Suprapubic skin (tissue), 4 donors: ENCODE measurements around the gene ARHGAP1. TPM values are rescaled to one million over a fixed set of nuclear protein-coding genes. Genes with fewer than 3 reads are reported as not detected.

ENCODE experiments used
- DNase-seq, 2 donors: peaks; one replicate each; pipeline ENCODE4 v3.0.0-alpha.2; 2019; ENCODE audit warnings: low spot score in 2 of 2
- H3K27ac ChIP-seq: fragments of 200-600 bp; sonication (generic); one replicate; pipeline ENCODE4 v1.5.1; 2019
- H3K27me3 ChIP-seq: fragments of 200-600 bp; sonication (generic); one replicate; pipeline ENCODE4 v1.5.1; 2019
- H3K36me3 ChIP-seq: fragments of 200-600 bp; sonication (generic); one replicate; pipeline ENCODE4 v1.5.1; 2019
- H3K4me1 ChIP-seq: fragments of 200-600 bp; sonication (generic); one replicate; pipeline ENCODE4 v1.5.1; 2019
- H3K4me3 ChIP-seq: fragments of 200-600 bp; sonication (generic); one replicate; pipeline ENCODE4 v1.5.1; 2019; ENCODE audit warnings: mild to moderate bottlenecking
- H3K9me3 ChIP-seq: fragments of 200-600 bp; sonication (generic); one replicate; pipeline ENCODE4 v1.5.1; 2019
- EP300 ChIP-seq: sonication (generic); formaldehyde crosslinking; IDR thresholded peaks from one replicate; pipeline ENCODE4 v1.6.1; 2017; ENCODE audit warnings: antibody characterized with exemption
- POLR2A ChIP-seq, 2 donors: fragments of 450-650 bp; IDR thresholded peaks; one replicate each; pipeline ENCODE4 v1.6.1; 2017; ENCODE audit warnings: antibody characterized with exemption in 2 of 2, mild to moderate bottlenecking in 2 of 2, moderate library complexity in 2 of 2
- POLR2AphosphoS5 ChIP-seq, 3 donors: sonication (generic); formaldehyde crosslinking; IDR thresholded peaks; one replicate each; pipeline ENCODE4 v1.6.1; 2017; ENCODE audit warnings: antibody characterized with exemption in 3 of 3
- WGBS: methylation state at CpG from one replicate; pipeline ENCODE4 v1.1.5; 2018; 5-methylcytosine and 5-hydroxymethylcytosine counted together
- total RNA-seq, 4 donors: library from RNA; depleted of rRNA; stranded (reverse); fragments of >200 nt; gene quantifications; one replicate each; pipeline ENCODE4 v1.1.0, GENCODE V29; 2016
- TF ChIP-seq, protein P1 (sequence below), 2 donors: fragments of 200-600 bp in 1 of 2; fragments of 450-650 bp in 1 of 2; sonication (generic) in 1 of 2; IDR thresholded peaks; one replicate each; pipeline ENCODE4 v1.5.1; 2016 to 2019; ENCODE audit warnings: antibody characterized with exemption in 2 of 2, mild to moderate bottlenecking in 1 of 2, moderate library complexity in 1 of 2

The ARHGAP1 gene
- total RNA-seq, 4 donors from 2014 or later, result 53.7 to 72.5 (median 68.5) TPM

DNA sequence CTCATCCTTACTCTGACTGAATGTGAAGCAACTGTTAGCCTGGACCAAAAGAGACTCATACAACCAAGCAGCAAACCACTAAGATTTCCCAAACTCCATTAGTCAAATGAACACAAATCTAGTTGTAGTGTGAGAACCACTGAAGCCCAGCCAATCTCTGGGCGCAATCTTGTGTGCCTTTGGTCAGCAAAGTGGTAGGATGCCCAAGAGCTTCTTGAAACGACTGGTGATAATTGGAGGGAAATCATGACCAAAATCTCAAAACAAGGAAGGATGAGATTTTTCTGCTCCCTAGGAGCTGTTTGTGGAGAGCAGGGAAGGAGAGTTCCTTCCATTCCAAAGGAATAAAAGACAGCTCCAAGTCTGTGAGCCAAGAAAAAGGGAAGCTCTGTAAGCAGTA lies 42.6 kb upstream of the ARHGAP1 start:
- Histone ChIP-seq H3K27me3 (no peaks in the 10 kb centered on the region), H3K4me3 (no peak overlapping the region), H3K36me3 (peaks cover 65% of the 10 kb centered on the region), H3K4me1 (no peaks in the 10 kb centered on the region), H3K27ac (no peak overlapping the region), H3K9me3 (no peaks in the 10 kb centered on the region)
- TF ChIP-seq POLR2A (IDR thresholded peaks at IDR 0.05), result no peak
- no peak for TF ChIP-seq POLR2AphosphoS5 (IDR thresholded peaks at IDR 0.05)
- TF ChIP-seq, protein P1, sequence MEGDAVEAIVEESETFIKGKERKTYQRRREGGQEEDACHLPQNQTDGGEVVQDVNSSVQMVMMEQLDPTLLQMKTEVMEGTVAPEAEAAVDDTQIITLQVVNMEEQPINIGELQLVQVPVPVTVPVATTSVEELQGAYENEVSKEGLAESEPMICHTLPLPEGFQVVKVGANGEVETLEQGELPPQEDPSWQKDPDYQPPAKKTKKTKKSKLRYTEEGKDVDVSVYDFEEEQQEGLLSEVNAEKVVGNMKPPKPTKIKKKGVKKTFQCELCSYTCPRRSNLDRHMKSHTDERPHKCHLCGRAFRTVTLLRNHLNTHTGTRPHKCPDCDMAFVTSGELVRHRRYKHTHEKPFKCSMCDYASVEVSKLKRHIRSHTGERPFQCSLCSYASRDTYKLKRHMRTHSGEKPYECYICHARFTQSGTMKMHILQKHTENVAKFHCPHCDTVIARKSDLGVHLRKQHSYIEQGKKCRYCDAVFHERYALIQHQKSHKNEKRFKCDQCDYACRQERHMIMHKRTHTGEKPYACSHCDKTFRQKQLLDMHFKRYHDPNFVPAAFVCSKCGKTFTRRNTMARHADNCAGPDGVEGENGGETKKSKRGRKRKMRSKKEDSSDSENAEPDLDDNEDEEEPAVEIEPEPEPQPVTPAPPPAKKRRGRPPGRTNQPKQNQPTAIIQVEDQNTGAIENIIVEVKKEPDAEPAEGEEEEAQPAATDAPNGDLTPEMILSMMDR (IDR thresholded peaks at IDR 0.05), result no peak
- TF ChIP-seq EP300, result no peak
- WGBS, result 93% methylated on average over 2 of the region's 2 CpGs
- DNase-seq, result no peak

DNA sequence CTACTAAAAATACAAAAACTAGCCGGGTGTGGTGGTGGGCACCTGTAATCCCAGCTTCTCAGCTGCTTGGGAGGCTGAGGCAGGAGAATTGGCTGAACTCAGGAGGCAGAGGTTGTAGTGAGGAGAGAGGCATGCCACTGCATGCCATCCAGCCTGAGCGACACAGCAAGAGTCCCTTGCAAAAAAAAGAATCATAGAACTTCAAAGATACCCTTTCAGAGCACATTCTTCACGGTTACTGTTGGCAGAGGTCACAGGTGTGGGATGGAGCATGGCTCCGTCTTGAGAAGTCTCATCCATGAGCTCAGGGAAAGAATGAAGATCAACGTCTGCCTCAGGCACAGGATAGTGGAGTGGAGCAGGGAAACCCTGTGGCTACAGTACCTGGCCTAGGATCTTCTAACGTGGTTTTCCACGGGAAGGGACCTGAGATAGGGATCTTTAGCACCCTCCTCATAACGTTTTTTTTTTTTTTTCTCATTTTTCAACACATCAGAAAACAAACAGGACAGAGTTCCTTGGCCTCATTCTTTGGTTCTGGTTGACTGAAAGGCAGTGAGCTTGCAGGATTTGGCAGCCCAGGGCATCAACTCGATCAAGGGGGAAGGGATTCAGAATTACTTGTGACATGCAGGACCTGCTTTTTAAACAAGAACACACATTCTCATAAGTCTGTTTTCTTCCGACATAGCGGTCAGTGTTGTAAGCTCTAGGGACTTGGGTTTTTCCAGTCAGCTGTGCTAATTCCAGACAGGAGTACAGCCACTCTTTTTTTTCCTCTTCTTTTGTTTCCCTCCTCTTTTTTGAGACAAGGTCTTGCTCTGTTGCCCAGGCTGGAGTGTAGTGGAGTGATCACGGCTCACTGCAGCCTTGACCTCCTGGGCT lies 41.4 kb upstream of the ARHGAP1 start:
- Histone ChIP-seq H3K27me3 (no peaks in the 10 kb centered on the region), H3K4me3 (no peak overlapping the region), H3K36me3 (peaks cover 53% of the 10 kb centered on the region), H3K9me3 (no peaks in the 10 kb centered on the region), H3K27ac (no peak overlapping the region), H3K4me1 (no peaks in the 10 kb centered on the region)
- DNase-seq, result no peak
- 70% methylated on average over 12 of the region's 12 CpGs for WGBS
- TF ChIP-seq POLR2A (IDR thresholded peaks at IDR 0.05) (no peak), POLR2AphosphoS5 (IDR thresholded peaks at IDR 0.05) (no peak), EP300 (no peak)
- TF ChIP-seq, protein P1 (IDR thresholded peaks at IDR 0.05), result no peak

- Histone ChIP-seq H3K4me1 (no peaks in the 10 kb centered on the region), H3K27ac (no peak overlapping the region), H3K9me3 (no peaks in the 10 kb centered on the region), H3K36me3 (peaks cover 23% of the 10 kb centered on the region), H3K27me3 (no peaks in the 10 kb centered on the region), H3K4me3 (no peak overlapping the region)
- TF ChIP-seq, protein P1 (IDR thresholded peaks at IDR 0.05), result no peak
- TF ChIP-seq POLR2A (IDR thresholded peaks at IDR 0.05), result no peak
- TF ChIP-seq POLR2AphosphoS5 (IDR thresholded peaks at IDR 0.05), result no peak
- TF ChIP-seq EP300, result no peak
- 72% methylated on average over 6 of the region's 6 CpGs for WGBS
- DNase-seq, result no peak
Observed at GRCh38 chr11:46738887-46739286, 38.5 kb upstream of the ARHGAP1 start.

DNA sequence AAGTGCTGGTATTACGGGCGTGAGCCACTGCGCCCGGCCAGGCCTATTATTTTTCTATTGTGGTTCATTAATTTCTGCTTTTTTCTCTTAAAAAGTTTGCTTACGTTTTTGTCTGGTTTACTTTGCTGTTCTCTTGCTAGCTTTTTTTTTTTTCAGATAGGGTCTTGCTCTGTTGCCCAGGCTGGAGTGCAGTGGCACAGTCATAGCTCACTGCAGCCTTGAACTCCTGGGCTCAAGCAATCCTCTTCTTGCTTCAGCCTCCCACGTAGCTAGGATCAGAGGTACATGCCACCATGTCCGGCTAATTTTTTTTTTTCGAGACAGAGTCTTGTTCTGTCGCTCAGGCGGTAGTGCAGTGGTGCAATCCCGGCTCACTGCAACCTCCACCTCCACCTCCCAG lies 37.3 kb upstream of the ARHGAP1 start:
- H3K36me3 ChIP-seq, result peaks cover 11% of the 10 kb centered on the region
- TF ChIP-seq EP300, result no peak
- TF ChIP-seq, protein P1 (IDR thresholded peaks at IDR 0.05), result no peak
- no peak for TF ChIP-seq POLR2A (IDR thresholded peaks at IDR 0.05)
- no peak for TF ChIP-seq POLR2AphosphoS5 (IDR thresholded peaks at IDR 0.05)
- H3K4me3 ChIP-seq, result no peak overlapping the region
- no peaks in the 10 kb centered on the region for H3K4me1 ChIP-seq
- no peak for DNase-seq
- no peaks in the 10 kb centered on the region for H3K27me3 ChIP-seq
- no peak overlapping the region for H3K27ac ChIP-seq
- no peaks in the 10 kb centered on the region for H3K9me3 ChIP-seq
- 94% methylated on average over 11 of the region's 11 CpGs for WGBS

- H3K27me3 ChIP-seq, result no peaks in the 10 kb centered on the region
- no peak for DNase-seq
- 44% methylated on average over 5 of the region's 5 CpGs for WGBS
- H3K36me3 ChIP-seq, result peaks cover 2% of the 10 kb centered on the region
- no peaks in the 10 kb centered on the region for H3K9me3 ChIP-seq
- H3K27ac ChIP-seq, result no peak overlapping the region
- no peaks in the 10 kb centered on the region for H3K4me1 ChIP-seq
- no peak for TF ChIP-seq EP300
- no peak overlapping the region for H3K4me3 ChIP-seq
Observed at GRCh38 chr11:46736615-46737014, 36.2 kb upstream of the ARHGAP1 start.
